ENCODE results near the gene CNOT10. TPM values are rescaled to one million over a fixed set of nuclear protein-coding genes. Genes with fewer than 3 reads are reported as not detected.

CNOT10 gene
- total RNA-seq, 1 donor from 2014 or later = 82.9 TPM

DNA sequence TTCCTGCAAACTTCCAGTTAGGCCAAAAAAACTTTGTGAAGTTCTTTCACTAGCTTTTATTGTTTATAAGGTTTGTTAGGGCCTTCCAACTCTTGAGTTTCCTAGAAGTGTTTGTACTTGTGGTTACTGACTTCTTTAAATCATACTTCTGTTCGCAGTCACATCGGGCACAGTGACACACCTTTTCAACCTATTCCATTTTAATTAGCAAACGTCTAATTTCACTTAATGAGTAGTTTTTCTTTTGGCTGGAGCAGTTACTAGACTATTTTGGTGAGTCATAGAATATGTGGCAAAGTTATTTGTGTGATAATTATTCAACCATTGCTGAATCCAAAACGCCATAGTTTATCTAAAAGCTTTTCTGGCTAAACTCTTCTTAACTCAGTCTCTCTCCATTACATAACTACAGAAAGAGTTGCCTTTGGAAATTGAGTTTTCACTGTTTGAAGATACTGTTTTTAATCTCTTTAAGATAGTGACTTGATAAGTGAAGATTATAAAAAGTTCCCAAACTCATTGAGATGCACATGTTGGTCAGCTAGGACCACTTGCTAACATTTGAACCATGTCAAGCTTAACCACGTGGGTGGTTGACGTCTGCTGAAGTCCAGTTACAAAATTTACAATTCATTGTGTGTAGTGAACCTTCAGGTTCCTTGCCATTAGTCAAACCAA is 21.5 kb downstream of the CNOT10 start:
- H2AFZ ChIP-seq (replicated peaks) = no peak overlapping the region
- Mint-ChIP-seq H3K9me3 (no peaks in the 10 kb centered on the region), H3K4me1 (peaks cover 5% of the 10 kb centered on the region), H3K27me3 (ENCODE audit: insufficient read depth, low read depth) (no peaks in the 10 kb centered on the region), H3K27ac (no peak overlapping the region), H3K4me3 (no peak overlapping the region), H3K36me3 (peaks cover 24% of the 10 kb centered on the region)
- no peaks in the 10 kb centered on the region for H3K27me3 ChIP-seq
- H3K9me3 ChIP-seq (ENCODE audit: low read depth) = no peaks in the 10 kb centered on the region
- no peak overlapping the region for H3K4me2 ChIP-seq
- no peak overlapping the region for H3K9ac ChIP-seq
- TF ChIP-seq EZH2 (IDR thresholded peaks at IDR 0.05) (no peak), EZH2phosphoT487 (IDR thresholded peaks at IDR 0.05) (no peak)
- TF ChIP-seq, protein P1, sequence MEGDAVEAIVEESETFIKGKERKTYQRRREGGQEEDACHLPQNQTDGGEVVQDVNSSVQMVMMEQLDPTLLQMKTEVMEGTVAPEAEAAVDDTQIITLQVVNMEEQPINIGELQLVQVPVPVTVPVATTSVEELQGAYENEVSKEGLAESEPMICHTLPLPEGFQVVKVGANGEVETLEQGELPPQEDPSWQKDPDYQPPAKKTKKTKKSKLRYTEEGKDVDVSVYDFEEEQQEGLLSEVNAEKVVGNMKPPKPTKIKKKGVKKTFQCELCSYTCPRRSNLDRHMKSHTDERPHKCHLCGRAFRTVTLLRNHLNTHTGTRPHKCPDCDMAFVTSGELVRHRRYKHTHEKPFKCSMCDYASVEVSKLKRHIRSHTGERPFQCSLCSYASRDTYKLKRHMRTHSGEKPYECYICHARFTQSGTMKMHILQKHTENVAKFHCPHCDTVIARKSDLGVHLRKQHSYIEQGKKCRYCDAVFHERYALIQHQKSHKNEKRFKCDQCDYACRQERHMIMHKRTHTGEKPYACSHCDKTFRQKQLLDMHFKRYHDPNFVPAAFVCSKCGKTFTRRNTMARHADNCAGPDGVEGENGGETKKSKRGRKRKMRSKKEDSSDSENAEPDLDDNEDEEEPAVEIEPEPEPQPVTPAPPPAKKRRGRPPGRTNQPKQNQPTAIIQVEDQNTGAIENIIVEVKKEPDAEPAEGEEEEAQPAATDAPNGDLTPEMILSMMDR (IDR thresholded peaks at IDR 0.05) = no peak
- no peak overlapping the region for H3K4me3 ChIP-seq
- peaks cover 32% of the 10 kb centered on the region for H3K79me2 ChIP-seq (ENCODE audit: low read depth)
- H3K4me1 ChIP-seq = no peaks in the 10 kb centered on the region
- no peaks in the 10 kb centered on the region for H3F3A ChIP-seq (ENCODE audit: low read depth)
- H3K27ac ChIP-seq = no peak overlapping the region
- H3K36me3 ChIP-seq = peaks cover 8% of the 10 kb centered on the region
- no peaks in the 10 kb centered on the region for H4K20me1 ChIP-seq (ENCODE audit: low read depth)
- no peak for DNase-seq (ENCODE audit: low spot score)

DNA sequence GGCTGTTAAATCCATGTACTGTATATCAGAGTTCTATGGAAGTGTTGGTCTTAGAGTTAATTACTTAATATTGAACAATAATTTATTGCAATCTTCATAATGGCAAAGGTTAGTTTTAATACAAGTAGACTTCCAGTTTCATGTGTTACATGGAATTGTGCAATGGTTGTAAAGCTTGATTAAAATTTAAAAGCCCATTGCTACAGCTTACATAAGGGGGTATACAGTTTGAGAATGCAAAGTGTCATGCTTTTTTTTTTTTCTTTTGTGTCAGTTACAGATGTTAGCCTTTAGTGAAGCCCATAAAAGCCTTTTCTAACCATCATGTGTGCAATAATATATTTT is 22.0 kb downstream of the CNOT10 start:
- TF ChIP-seq, protein P1 (IDR thresholded peaks at IDR 0.05) = no peak
- TF ChIP-seq EZH2 (IDR thresholded peaks at IDR 0.05) (no peak), EZH2phosphoT487 (IDR thresholded peaks at IDR 0.05) (no peak)
- H3K36me3 Mint-ChIP-seq = peaks cover 24% of the 10 kb centered on the region
- H3K36me3 ChIP-seq = peaks cover 8% of the 10 kb centered on the region
- no peaks in the 10 kb centered on the region for H3F3A ChIP-seq (ENCODE audit: low read depth)
- H3K4me1 Mint-ChIP-seq = peaks cover 5% of the 10 kb centered on the region
- H3K9me3 ChIP-seq (ENCODE audit: low read depth) = no peaks in the 10 kb centered on the region
- H3K4me3 Mint-ChIP-seq = no peak overlapping the region
- DNase-seq (ENCODE audit: low spot score) = no peak
- no peaks in the 10 kb centered on the region for H4K20me1 ChIP-seq (ENCODE audit: low read depth)
- no peaks in the 10 kb centered on the region for H3K4me1 ChIP-seq
- no peak overlapping the region for H3K27ac ChIP-seq
- H3K4me3 ChIP-seq = no peak overlapping the region
- H3K27me3 ChIP-seq = no peaks in the 10 kb centered on the region
- peaks cover 29% of the 10 kb centered on the region for H3K79me2 ChIP-seq (ENCODE audit: low read depth)
- H2AFZ ChIP-seq (replicated peaks) = no peak overlapping the region
- H3K9ac ChIP-seq = no peak overlapping the region
- H3K27ac Mint-ChIP-seq = no peak overlapping the region
- no peaks in the 10 kb centered on the region for H3K9me3 Mint-ChIP-seq
- H3K4me2 ChIP-seq = no peak overlapping the region
- H3K27me3 Mint-ChIP-seq (ENCODE audit: insufficient read depth, low read depth) = no peaks in the 10 kb centered on the region

DNA sequence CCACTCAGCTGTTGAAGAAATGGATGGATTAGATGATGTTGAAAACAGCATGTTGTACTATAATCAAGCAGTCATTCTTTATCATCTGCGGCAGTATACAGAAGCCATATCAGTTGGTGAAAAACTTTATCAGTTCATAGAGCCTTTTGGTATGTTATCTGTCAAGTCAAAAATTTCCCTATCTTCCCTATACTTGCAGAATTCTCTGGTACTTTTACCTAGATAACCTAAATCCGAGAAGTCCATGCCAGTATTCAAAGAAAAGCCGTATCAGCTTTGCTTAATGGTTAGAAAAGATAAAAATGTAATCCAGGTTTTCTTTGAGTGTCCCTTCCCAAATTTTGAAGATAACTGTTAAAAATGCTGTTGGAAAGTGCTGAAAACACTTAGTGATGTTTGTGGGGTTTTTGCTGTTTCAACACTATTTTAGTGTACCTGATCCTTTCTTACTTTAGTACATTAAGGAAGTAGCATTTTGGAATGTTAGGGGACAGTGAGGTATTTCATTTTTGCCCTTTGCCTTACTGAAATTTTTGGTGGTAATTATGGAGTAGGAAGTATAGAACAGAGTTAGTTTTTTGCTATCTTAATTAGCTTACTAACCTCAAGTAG is 23.8 kb downstream of the CNOT10 start:
- no peaks in the 10 kb centered on the region for H3K27me3 Mint-ChIP-seq (ENCODE audit: insufficient read depth, low read depth)
- Histone ChIP-seq H3K79me2 (ENCODE audit: low read depth) (peaks cover 13% of the 10 kb centered on the region), H2AFZ (replicated peaks) (no peak overlapping the region), H4K20me1 (ENCODE audit: low read depth) (no peaks in the 10 kb centered on the region), H3K4me2 (no peak overlapping the region), H3K9ac (peak overlapping the region; percentile 8), H3K9me3 (ENCODE audit: low read depth) (no peaks in the 10 kb centered on the region), H3F3A (ENCODE audit: low read depth) (no peaks in the 10 kb centered on the region), H3K4me3 (no peak overlapping the region), H3K27me3 (no peaks in the 10 kb centered on the region), H3K27ac (peak overlapping the region; percentile 27), H3K36me3 (peaks cover 8% of the 10 kb centered on the region), H3K4me1 (no peaks in the 10 kb centered on the region)
- H3K27ac Mint-ChIP-seq = no peak overlapping the region
- peaks cover 22% of the 10 kb centered on the region for H3K36me3 Mint-ChIP-seq
- no peaks in the 10 kb centered on the region for H3K4me1 Mint-ChIP-seq
- no peak overlapping the region for H3K4me3 Mint-ChIP-seq
- no peaks in the 10 kb centered on the region for H3K9me3 Mint-ChIP-seq
- DNase-seq (ENCODE audit: low spot score) = no peak
- TF ChIP-seq EZH2 (IDR thresholded peaks at IDR 0.05) (no peak), EZH2phosphoT487 (IDR thresholded peaks at IDR 0.05) (no peak)
- TF ChIP-seq, protein P1 (IDR thresholded peaks at IDR 0.05) = no peak

Data from neural progenitor cell (in vitro differentiated cells).